Cardiac muscle cell (in vitro differentiated cells and primary cell): ENCODE data around the gene C17orf75. TPM values are rescaled to one million over a fixed set of nuclear protein-coding genes. Genes with fewer than 3 reads are reported as not detected.
"Not testable (repeated sequence)": the region's sequence is repeated elsewhere in the genome, so short reads cannot be mapped to it uniquely, and the experiment has no call there.

ENCODE experiments used
- DNase-seq, 2 donors: peaks; one replicate each; pipeline versions ENCODE4 v3.0.0 to v3.0.0-alpha.2; 2010 to 2017; ENCODE audit warnings: low read depth in 1 of 2, low spot score in 1 of 2
- H3K27ac ChIP-seq: fragments of 200-600 bp; sonication (generic); 2 replicates; pipeline ENCODE4 v1.5.1; 2016
- H3K27me3 ChIP-seq: fragments of 200-600 bp; sonication (generic); 2 replicates; pipeline ENCODE4 v1.6.0; 2016; ENCODE audit warnings: control low read depth
- H3K36me3 ChIP-seq: fragments of 200-600 bp; sonication (generic); 2 replicates; pipeline ENCODE4 v1.5.1; 2016; ENCODE audit warnings: control low read depth
- H3K4me1 ChIP-seq: fragments of 200-600 bp; sonication (generic); 2 replicates; pipeline ENCODE4 v1.8.1; 2017; ENCODE audit warnings: low read depth, mild to moderate bottlenecking, mixed run types
- H3K4me3 ChIP-seq: fragments of 200-600 bp; sonication (generic); 2 replicates; pipeline ENCODE4 v1.5.1; 2016; ENCODE audit warnings: mild to moderate bottlenecking
- H3K9me3 ChIP-seq: fragments of 200-600 bp; sonication (generic); 2 replicates; pipeline ENCODE4 v1.5.1; 2017; ENCODE audit warnings: low read depth, mild to moderate bottlenecking, control low read depth
- polyA plus RNA-seq: library from polyadenylated mRNA; unstranded; fragments of >200 nt; fragmentation: Nextera tagmentation; extraction: Ambion mirVana; gene quantifications from 2 replicates; pipeline ENCODE4 v1.2.1, GENCODE V29; 2016
- total RNA-seq: library from RNA; depleted of rRNA; stranded (reverse); fragments of >200 nt; gene quantifications from 2 replicates; pipeline ENCODE4 v1.2.3, GENCODE V29; 2016
- TF ChIP-seq, protein P1 (sequence below): IDR thresholded peaks from 2 replicates; pipeline ENCODE4 v1.5.1; 2012; ENCODE audit warnings: low read depth, mild to moderate bottlenecking, low read length

The C17orf75 gene
- total and polyA plus RNA-seq, 2 experiments from 2014 or later, result 19.7 to 38.8 TPM

DNA sequence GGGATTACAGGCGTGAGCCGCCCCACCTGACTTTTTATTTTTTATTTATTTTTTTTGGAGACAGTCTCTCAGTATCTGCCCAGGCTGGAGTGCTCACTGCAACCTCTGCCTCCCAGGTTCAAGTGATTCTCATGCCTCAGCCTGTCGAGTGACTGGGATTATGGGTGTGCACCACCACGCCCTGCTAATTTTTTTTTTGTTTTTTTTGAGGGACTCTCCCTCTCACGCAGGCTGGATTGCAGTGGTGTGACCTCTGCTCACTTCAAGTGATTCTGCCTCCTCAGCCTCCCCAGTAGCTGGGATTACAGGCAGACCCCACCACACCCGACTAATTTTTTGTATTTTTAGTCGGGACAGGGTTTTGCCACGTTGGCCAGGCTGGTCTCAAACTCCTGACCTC is 15.6 kb upstream of the C17orf75 start:
- TF ChIP-seq, protein P1, sequence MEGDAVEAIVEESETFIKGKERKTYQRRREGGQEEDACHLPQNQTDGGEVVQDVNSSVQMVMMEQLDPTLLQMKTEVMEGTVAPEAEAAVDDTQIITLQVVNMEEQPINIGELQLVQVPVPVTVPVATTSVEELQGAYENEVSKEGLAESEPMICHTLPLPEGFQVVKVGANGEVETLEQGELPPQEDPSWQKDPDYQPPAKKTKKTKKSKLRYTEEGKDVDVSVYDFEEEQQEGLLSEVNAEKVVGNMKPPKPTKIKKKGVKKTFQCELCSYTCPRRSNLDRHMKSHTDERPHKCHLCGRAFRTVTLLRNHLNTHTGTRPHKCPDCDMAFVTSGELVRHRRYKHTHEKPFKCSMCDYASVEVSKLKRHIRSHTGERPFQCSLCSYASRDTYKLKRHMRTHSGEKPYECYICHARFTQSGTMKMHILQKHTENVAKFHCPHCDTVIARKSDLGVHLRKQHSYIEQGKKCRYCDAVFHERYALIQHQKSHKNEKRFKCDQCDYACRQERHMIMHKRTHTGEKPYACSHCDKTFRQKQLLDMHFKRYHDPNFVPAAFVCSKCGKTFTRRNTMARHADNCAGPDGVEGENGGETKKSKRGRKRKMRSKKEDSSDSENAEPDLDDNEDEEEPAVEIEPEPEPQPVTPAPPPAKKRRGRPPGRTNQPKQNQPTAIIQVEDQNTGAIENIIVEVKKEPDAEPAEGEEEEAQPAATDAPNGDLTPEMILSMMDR, result no peak
- DNase-seq, result no peak
- Histone ChIP-seq H3K4me1 (peaks cover 16% of the 10 kb centered on the region), H3K27me3 (no peaks in the 10 kb centered on the region), H3K4me3 (no peak overlapping the region), H3K27ac (no peak overlapping the region), H3K36me3 (peaks cover 62% of the 10 kb centered on the region), H3K9me3 (no peaks in the 10 kb centered on the region)

DNA sequence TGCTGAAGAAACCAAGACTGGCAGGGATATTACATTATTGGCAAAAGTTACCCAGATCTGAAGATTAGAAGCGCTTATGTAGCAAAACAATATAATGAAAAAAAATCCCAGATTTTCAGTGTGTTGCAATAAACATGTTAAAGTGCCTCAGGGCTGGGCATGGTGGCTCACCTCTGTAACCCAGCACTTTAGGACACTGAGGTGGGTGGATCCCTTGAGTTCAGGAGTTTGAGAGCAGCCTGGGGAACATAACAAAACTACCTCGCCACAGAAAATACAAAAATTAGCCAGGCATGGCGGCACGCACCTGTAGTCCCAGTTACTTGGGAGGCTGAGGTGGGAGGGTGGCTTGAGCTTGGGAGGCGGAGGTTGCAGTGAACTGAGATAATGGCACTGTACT is 14.8 kb upstream of the C17orf75 start:
- Histone ChIP-seq H3K36me3 (peaks cover 53% of the 10 kb centered on the region), H3K4me3 (no peak overlapping the region), H3K27me3 (no peaks in the 10 kb centered on the region), H3K9me3 (no peaks in the 10 kb centered on the region), H3K4me1 (peaks cover 23% of the 10 kb centered on the region), H3K27ac (no peak overlapping the region)
- TF ChIP-seq, protein P1, result no peak
- DNase-seq, result no peak

DNA sequence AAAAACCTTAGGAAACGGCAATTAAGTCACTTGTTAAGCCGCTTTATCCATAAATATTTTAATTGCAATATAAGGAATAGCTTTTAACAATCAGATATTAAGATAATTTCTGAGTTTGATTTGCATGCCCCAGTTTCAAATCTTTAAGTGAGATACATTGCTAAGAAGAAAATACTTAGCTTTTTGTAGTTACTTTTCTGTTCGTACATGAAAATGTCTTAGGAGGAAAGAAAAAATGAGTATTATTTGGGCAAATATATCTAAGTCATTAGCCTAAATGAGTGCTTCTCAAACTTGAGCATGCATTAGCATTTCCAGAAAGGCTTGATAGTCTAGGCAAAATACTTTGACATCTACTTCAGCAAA is 14.4 kb upstream of the C17orf75 start:
- TF ChIP-seq, protein P1, result no peak
- Histone ChIP-seq H3K4me1 (peaks cover 27% of the 10 kb centered on the region), H3K27ac (peak overlapping the region; percentile 69), H3K4me3 (no peak overlapping the region), H3K27me3 (no peaks in the 10 kb centered on the region), H3K36me3 (peaks cover 49% of the 10 kb centered on the region), H3K9me3 (no peaks in the 10 kb centered on the region)
- no peak for DNase-seq

DNA sequence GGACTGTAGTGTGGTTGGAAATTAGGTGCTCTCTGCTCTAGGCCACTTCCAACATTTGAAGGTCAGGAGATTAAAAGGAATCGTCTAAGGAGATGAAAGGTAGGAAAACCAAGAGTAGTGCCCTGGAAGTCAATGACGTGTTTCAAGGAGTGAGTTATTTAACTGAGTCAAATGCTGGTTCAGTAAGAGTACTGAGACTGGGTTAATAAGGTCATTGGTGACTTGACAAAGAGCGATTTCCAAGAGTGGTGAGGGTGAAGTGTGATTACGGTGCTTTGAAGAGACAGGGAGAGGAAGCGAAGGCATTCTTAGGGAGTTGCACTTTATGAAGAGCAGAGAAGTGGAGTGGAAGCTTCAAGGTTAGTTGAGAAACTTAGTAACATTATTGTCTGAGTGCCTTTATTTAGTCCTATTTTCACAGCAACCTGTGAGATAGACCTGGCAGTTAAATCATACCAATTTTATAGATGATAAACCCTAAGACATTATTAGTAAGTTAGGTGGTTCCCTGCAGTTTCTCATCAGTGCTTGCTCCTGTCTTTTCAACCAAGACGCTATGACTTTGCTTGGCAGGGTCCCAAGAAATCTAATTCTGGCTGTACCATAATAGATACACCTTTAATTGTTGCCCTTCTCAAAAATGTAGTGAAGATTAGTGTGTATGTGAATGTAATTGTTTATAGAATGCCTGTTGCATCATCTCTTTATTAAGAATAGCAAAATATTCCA is 13.8 kb upstream of the C17orf75 start:
- Histone ChIP-seq H3K27me3 (no peaks in the 10 kb centered on the region), H3K36me3 (peaks cover 44% of the 10 kb centered on the region), H3K9me3 (no peaks in the 10 kb centered on the region), H3K4me3 (no peak overlapping the region), H3K4me1 (peaks cover 28% of the 10 kb centered on the region), H3K27ac (peak overlapping the region; percentile 69)
- TF ChIP-seq, protein P1, result no peak
- DNase-seq, result peak; percentile 18 to 29

DNA sequence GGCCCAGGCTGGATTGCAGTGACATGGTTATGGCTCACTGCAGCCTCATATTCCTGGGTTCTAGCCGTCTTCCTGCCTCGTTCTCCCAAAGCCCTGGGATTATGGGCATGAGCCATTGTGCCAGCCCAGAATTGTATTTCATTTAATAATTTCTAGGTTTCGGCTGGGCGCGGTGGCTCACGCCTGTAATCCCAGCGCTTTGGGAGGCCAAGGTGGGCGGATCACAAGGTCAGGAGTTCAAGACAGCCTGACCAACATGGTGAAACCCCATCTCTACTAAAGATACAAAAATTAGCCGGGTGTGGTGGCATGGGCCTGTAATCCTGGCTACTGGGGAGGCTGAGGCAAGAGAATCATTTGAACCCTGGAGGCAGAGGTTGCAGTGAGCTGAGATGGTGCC is 10.8 kb upstream of the C17orf75 start:
- not testable (repeated sequence) for H3K9me3 ChIP-seq, DNase-seq, H3K27ac ChIP-seq, H3K27me3 ChIP-seq
- Histone ChIP-seq H3K4me1 (peaks cover 28% of the 10 kb centered on the region), H3K36me3 (peaks cover 16% of the 10 kb centered on the region), H3K4me3 (peak overlapping the region; percentile 88)

DNA sequence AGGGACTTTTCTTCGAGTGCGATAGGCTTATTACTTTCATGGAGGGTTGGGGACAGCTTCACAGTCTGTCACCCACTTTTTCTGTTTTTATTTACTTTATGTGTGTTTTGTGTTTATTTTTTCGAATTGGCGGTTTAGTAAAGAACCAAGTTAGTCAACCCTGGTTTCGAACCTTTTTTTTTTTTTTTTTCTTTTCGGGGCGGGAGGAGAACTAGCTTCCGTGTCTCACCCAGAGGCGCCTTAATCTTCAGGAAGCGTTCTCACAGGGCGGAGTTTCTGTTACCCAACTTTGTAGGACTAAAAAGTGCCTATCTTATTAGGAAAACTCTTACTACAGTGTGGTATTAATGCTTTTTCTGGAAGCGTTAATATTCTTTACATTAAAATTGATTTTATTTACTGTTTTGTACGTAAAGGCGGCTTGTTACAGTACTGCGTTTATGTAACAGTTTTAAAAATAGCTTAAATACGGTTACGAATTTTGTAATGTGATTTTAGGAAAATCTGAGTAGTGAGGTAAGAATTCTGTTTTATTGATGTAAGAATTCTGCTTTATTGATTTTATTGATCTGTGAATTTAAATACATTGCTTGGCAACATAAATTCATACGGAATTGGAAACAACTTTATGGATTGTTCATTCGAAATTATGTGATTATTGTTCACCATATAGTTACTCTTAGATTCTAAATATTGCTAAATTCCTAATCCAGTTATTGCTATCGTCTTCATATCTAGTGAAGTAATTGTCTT is 8.9 kb upstream of the C17orf75 start:
- H3K9me3 ChIP-seq, result no peaks in the 10 kb centered on the region
- peak overlapping the region; percentile 88 for H3K4me3 ChIP-seq
- peak; percentile 45 to 80 for DNase-seq
- peaks cover 24% of the 10 kb centered on the region for H3K4me1 ChIP-seq
- TF ChIP-seq, protein P1, result no peak
- no peaks in the 10 kb centered on the region for H3K27me3 ChIP-seq
- peak overlapping the region; percentile 99 for H3K27ac ChIP-seq
- peaks cover 11% of the 10 kb centered on the region for H3K36me3 ChIP-seq
